Skeletal muscle tissue (tissue), 4 donors: ENCODE results near the gene BEND7. TPM values are rescaled to one million over a fixed set of nuclear protein-coding genes. Genes with fewer than 3 reads are reported as not detected.

Experiments
- H3K27ac ChIP-seq: one replicate; pipeline ENCODE4 v1.7.0; 2013; ENCODE audit warnings: mild to moderate bottlenecking, low read depth, low read length, inconsistent platforms
- H3K27me3 ChIP-seq, 3 donors: one replicate each; pipeline ENCODE4 v1.7.0; 2013; ENCODE audit warnings: low read length in 3 of 3; ENCODE audit not compliant: control insufficient read depth in 3 of 3, insufficient read depth in 3 of 3
- H3K36me3 ChIP-seq, 3 donors: one replicate each; pipeline ENCODE4 v1.7.0; 2013; ENCODE audit warnings: low read length in 3 of 3; ENCODE audit not compliant: control insufficient read depth in 3 of 3, insufficient read depth in 3 of 3
- H3K4me1 ChIP-seq, 3 donors: one replicate each; pipeline ENCODE4 v1.7.0; 2013; ENCODE audit warnings: low read length in 3 of 3, mild to moderate bottlenecking in 3 of 3; ENCODE audit not compliant: control insufficient read depth in 3 of 3, insufficient read depth in 3 of 3
- H3K4me3 ChIP-seq, 3 donors: one replicate each; pipeline ENCODE4 v1.7.0; 2013; ENCODE audit warnings: low read length in 3 of 3
- H3K9ac ChIP-seq, 3 donors: one replicate each; pipeline ENCODE4 v1.7.0; 2013; ENCODE audit warnings: low read length in 3 of 3, mild to moderate bottlenecking in 3 of 3, moderate library complexity in 2 of 3, low read depth in 1 of 3
- H3K9me3 ChIP-seq, 3 donors: one replicate each; pipeline ENCODE4 v1.7.0; 2013; ENCODE audit warnings: low read length in 3 of 3; ENCODE audit not compliant: control insufficient read depth in 3 of 3
- total RNA-seq: library from RNA; depleted of rRNA; stranded (reverse); fragments of >200 nt; gene quantifications from one replicate; pipeline ENCODE4 v1.2.3, GENCODE V29; 2014
- donor health status: Osteomylitis.

The BEND7 gene
- total RNA-seq, result 6.8 TPM

- peaks cover 2 to 7% (median 2%) of the 10 kb centered on the region in 3 donors for H3K36me3 ChIP-seq
- peak within 1 kb of the TSS; percentile 69 to 73 (median 70) for H3K4me3 ChIP-seq
- H3K4me1 ChIP-seq, result peaks cover 12 to 16% (median 13%) of the 10 kb centered on the region in 3 donors
- no peaks in the 10 kb centered on the region for H3K9me3 ChIP-seq
- no peak within 1 kb of the TSS for H3K27ac ChIP-seq
- H3K27me3 ChIP-seq, result no peaks in the 10 kb centered on the region
- H3K9ac ChIP-seq, result peak within 1 kb of the TSS; percentile 75 to 82 (median 77)
Observed at GRCh38 chr10:13528875-13529713, at the start of gene BEND7. TSS of gene BEND7 (minus strand) at chr10:13529014. CDS start at chr10:13528533, 481 bp downstream.

- Histone ChIP-seq H3K36me3 (no peaks in the 10 kb centered on the region), H3K9ac (no peak overlapping the region), H3K27ac (no peak overlapping the region), H3K4me1 (no peaks in the 10 kb centered on the region), H3K27me3 (no peaks in the 10 kb centered on the region), H3K4me3 (no peak overlapping the region), H3K9me3 (peaks cover 0 to 2% (median 0%) of the 10 kb centered on the region in 3 donors)
Observed at GRCh38 chr10:13573960-13574359, 45.1 kb upstream of the BEND7 start.

- H3K27ac ChIP-seq, result no peak overlapping the region
- peaks cover 0 to 2% (median 0%) of the 10 kb centered on the region in 3 donors for H3K9me3 ChIP-seq
- H3K9ac ChIP-seq, result no peak overlapping the region
- H3K4me1 ChIP-seq, result no peaks in the 10 kb centered on the region
- H3K36me3 ChIP-seq, result no peaks in the 10 kb centered on the region
- H3K4me3 ChIP-seq, result no peak overlapping the region
- H3K27me3 ChIP-seq, result no peaks in the 10 kb centered on the region
Observed at GRCh38 chr10:13571541-13571940, 42.7 kb upstream of the BEND7 start.

- H3K27ac ChIP-seq, result no peak overlapping the region
- peaks cover 0 to 3% (median 0%) of the 10 kb centered on the region in 3 donors for H3K27me3 ChIP-seq
- no peaks in the 10 kb centered on the region for H3K4me1 ChIP-seq
- H3K36me3 ChIP-seq, result no peaks in the 10 kb centered on the region
- no peaks in the 10 kb centered on the region for H3K9me3 ChIP-seq
- H3K9ac ChIP-seq, result no peak overlapping the region
- no peak overlapping the region for H3K4me3 ChIP-seq
Observed at GRCh38 chr10:13567030-13567429, 38.2 kb upstream of the BEND7 start.

- Histone ChIP-seq H3K4me3 (no peak overlapping the region), H3K9ac (no peak overlapping the region), H3K36me3 (no peaks in the 10 kb centered on the region), H3K27ac (no peak overlapping the region), H3K9me3 (no peaks in the 10 kb centered on the region), H3K4me1 (no peaks in the 10 kb centered on the region), H3K27me3 (peaks cover 0 to 3% (median 0%) of the 10 kb centered on the region in 3 donors)
Observed at GRCh38 chr10:13564576-13564975, 35.8 kb upstream of the BEND7 start.

GRCh38 chr10:13563481-13564445, 34.9 kb upstream of the BEND7 start:
- H3K4me3 ChIP-seq, result no peak overlapping the region
- no peak overlapping the region for H3K27ac ChIP-seq
- H3K9ac ChIP-seq, result no peak overlapping the region
- H3K9me3 ChIP-seq, result no peaks in the 10 kb centered on the region
- no peaks in the 10 kb centered on the region for H3K4me1 ChIP-seq
- H3K36me3 ChIP-seq, result no peaks in the 10 kb centered on the region
- H3K27me3 ChIP-seq, result peaks cover 0 to 3% (median 0%) of the 10 kb centered on the region in 3 donors

- H3K27me3 ChIP-seq, result peaks cover 0 to 3% (median 0%) of the 10 kb centered on the region in 3 donors
- H3K4me1 ChIP-seq, result no peaks in the 10 kb centered on the region
- no peak overlapping the region for H3K4me3 ChIP-seq
- H3K36me3 ChIP-seq, result no peaks in the 10 kb centered on the region
- H3K9ac ChIP-seq, result no peak overlapping the region
- H3K27ac ChIP-seq, result no peak overlapping the region
- no peaks in the 10 kb centered on the region for H3K9me3 ChIP-seq
Observed at GRCh38 chr10:13560597-13560996, 31.8 kb upstream of the BEND7 start.

- Histone ChIP-seq H3K27me3 (peaks cover 0 to 3% (median 0%) of the 10 kb centered on the region in 3 donors), H3K4me3 (no peak overlapping the region), H3K9ac (no peak overlapping the region), H3K4me1 (no peaks in the 10 kb centered on the region), H3K36me3 (no peaks in the 10 kb centered on the region), H3K9me3 (no peaks in the 10 kb centered on the region), H3K27ac (no peak overlapping the region)
Observed at GRCh38 chr10:13559124-13559700, 30.4 kb upstream of the BEND7 start.

GRCh38 chr10:13555884-13556510, 27.2 kb upstream of the BEND7 start:
- Histone ChIP-seq H3K4me1 (no peaks in the 10 kb centered on the region), H3K9ac (no peak overlapping the region), H3K27me3 (no peaks in the 10 kb centered on the region), H3K27ac (no peak overlapping the region), H3K9me3 (no peaks in the 10 kb centered on the region), H3K36me3 (no peaks in the 10 kb centered on the region), H3K4me3 (no peak overlapping the region)
